H1 (cell line): ENCODE measurements around the gene PRRT4. TPM values are rescaled to one million over a fixed set of nuclear protein-coding genes. Genes with fewer than 3 reads are reported as not detected.
A peak's percentile ranks its signal among the peaks of the same experiment; 100 is the strongest.

Experiments used
- CTCF ChIA-PET: fragments of 300-600 bp; sonication (Branson Sonifier 250); formaldehyde crosslinking; loops from one replicate; lab custom pipeline; 2021; ENCODE audit not compliant: partially characterized antibody; lab: Charles Lee
- POLR2A ChIA-PET: fragments of 300-600 bp; sonication (Branson Sonifier 250); formaldehyde crosslinking; loops from one replicate; lab custom pipeline; 2021; ENCODE audit warnings: inconsistent platforms; ENCODE audit not compliant: partially characterized antibody; lab: Charles Lee
- DNase-seq, 2 experiments: peaks; one replicate each; pipeline versions ENCODE4 v3.0.0 to v3.0.0-alpha.2; 2010 to 2022; ENCODE audit warnings: low spot score in 2 of 2, low read depth in 1 of 2, mixed read lengths in 1 of 2
- FAIRE-seq: peaks from 2 replicates; lab custom pipeline; 2011; peaks lifted over from hg19 to GRCh38; lab: Jason Lieb, UNC
- H2AFZ ChIP-seq: 2 replicates; pipeline ENCODE4 v1.8.1; 2012; ENCODE audit warnings: low read length, inconsistent platforms
- H2AK5ac ChIP-seq: 2 replicates; pipeline ENCODE4 v1.6.1; 2013; ENCODE audit warnings: low read depth, low read length
- H2BK120ac ChIP-seq: replicated peaks from 2 replicates; pipeline ENCODE3; 2013; ENCODE audit warnings: low read depth, low read length, inconsistent platforms
- H2BK12ac ChIP-seq: 2 replicates; pipeline ENCODE4 v1.6.1; 2013; ENCODE audit warnings: low read depth, low read length
- H2BK15ac ChIP-seq: 2 replicates; pipeline ENCODE4 v1.6.1; 2013; ENCODE audit warnings: low read length
- H2BK20ac ChIP-seq: 2 replicates; pipeline ENCODE4 v1.6.1; 2013; ENCODE audit warnings: low read length
- H2BK5ac ChIP-seq: 2 replicates; pipeline ENCODE4 v1.6.1; 2013; ENCODE audit warnings: low read depth, low read length
- H3K14ac ChIP-seq: 2 replicates; pipeline ENCODE4 v1.6.1; 2013; ENCODE audit warnings: inconsistent platforms; ENCODE audit not compliant: insufficient read length
- H3K18ac ChIP-seq: 2 replicates; pipeline ENCODE4 v1.6.1; 2013; ENCODE audit warnings: low read length; ENCODE audit errors: extremely low read depth
- H3K23ac ChIP-seq: 2 replicates; pipeline ENCODE4 v1.6.1; 2013; ENCODE audit warnings: inconsistent platforms; ENCODE audit not compliant: insufficient read length
- H3K23me2 ChIP-seq: 2 replicates; pipeline ENCODE4 v1.6.1; 2013; ENCODE audit warnings: low read depth, low read length
- H3K27ac ChIP-seq: 2 replicates; pipeline ENCODE4 v1.6.1; 2011; ENCODE audit warnings: low read depth, low read length, inconsistent platforms
- H3K27me3 ChIP-seq, 4 experiments: replicated peaks in 1 of 4; 1 replicate in 1 of 4; 2 replicates in 3 of 4; pipeline versions ENCODE4 v1.6.1 to v1.8.1; 2011 to 2013; ENCODE audit warnings: low read length in 3 of 4, mild to moderate bottlenecking in 3 of 4, inconsistent platforms in 2 of 4, mixed read lengths in 2 of 4, moderate library complexity in 1 of 4; ENCODE audit not compliant: control insufficient read depth in 3 of 4, insufficient read depth in 3 of 4; ENCODE audit errors: extremely low read depth in 1 of 4
- H3K36me3 ChIP-seq, 4 experiments: 2 replicates each; pipeline versions ENCODE4 v1.6.1 to v1.8.1; 2011 to 2013; ENCODE audit warnings: mild to moderate bottlenecking in 4 of 4, low read length in 3 of 4, moderate library complexity in 2 of 4, control low read depth in 1 of 4, inconsistent platforms in 1 of 4; ENCODE audit not compliant: insufficient read depth in 4 of 4, control insufficient read depth in 2 of 4
- H3K4ac ChIP-seq: replicated peaks from 2 replicates; pipeline ENCODE3; 2013; ENCODE audit warnings: low read length, low read depth, mixed read lengths, inconsistent platforms; ENCODE audit not compliant: insufficient read length
- H3K4me1 ChIP-seq, 4 experiments: replicated peaks in 1 of 4; 1 replicate in 1 of 4; 2 replicates in 3 of 4; pipeline versions ENCODE4 v1.6.1 to v1.8.1; 2011 to 2013; ENCODE audit warnings: low read length in 3 of 4, inconsistent platforms in 2 of 4, mixed read lengths in 1 of 4; ENCODE audit not compliant: insufficient read depth in 4 of 4, control insufficient read depth in 3 of 4
- H3K4me2 ChIP-seq, 2 experiments: 2 replicates each; pipeline versions ENCODE4 v1.6.1 to v1.8.1; 2011 to 2013; ENCODE audit warnings: low read depth in 2 of 2, low read length in 2 of 2, control low read depth in 1 of 2, inconsistent platforms in 1 of 2, mild to moderate bottlenecking in 1 of 2; ENCODE audit not compliant: insufficient read depth in 1 of 2
- H3K4me3 ChIP-seq, 4 experiments: fragments of 200-600, 300-600 bp in 1 of 4; sonication (generic), shearing (Covaris generic), sonication (Bioruptor Twin) in 1 of 4; 2 replicates each; pipeline versions ENCODE4 v1.5.1 to v1.8.1; 2011 to 2016; ENCODE audit warnings: low read length in 4 of 4, low read depth in 3 of 4, control low read depth in 2 of 4, inconsistent platforms in 2 of 4, mild to moderate bottlenecking in 2 of 4, mixed read lengths in 1 of 4, moderate library complexity in 1 of 4; ENCODE audit not compliant: insufficient read depth in 2 of 4; ENCODE audit errors: extremely low read depth in 1 of 4
- H3K56ac ChIP-seq: replicated peaks from 2 replicates; pipeline ENCODE3; 2013; ENCODE audit warnings: low read depth, mild to moderate bottlenecking, mixed read lengths, low read length, inconsistent platforms; ENCODE audit not compliant: insufficient read length
- H3K79me1 ChIP-seq: 2 replicates; pipeline ENCODE4 v1.6.1; 2013; ENCODE audit warnings: low read depth, low read length, control low read depth
- H3K79me2 ChIP-seq, 2 experiments: 2 replicates each; pipeline versions ENCODE4 v1.6.1 to v1.8.1; 2012 to 2013; ENCODE audit warnings: low read length in 2 of 2, mild to moderate bottlenecking in 2 of 2, inconsistent platforms in 1 of 2; ENCODE audit not compliant: insufficient read depth in 2 of 2, control insufficient read depth in 1 of 2
- H3K9ac ChIP-seq, 4 experiments: replicated peaks in 1 of 4; 1 replicate in 1 of 4; 2 replicates in 3 of 4; pipeline versions ENCODE4 v1.6.1 to v1.8.1; 2011 to 2013; ENCODE audit warnings: low read depth in 3 of 4, low read length in 3 of 4, control low read depth in 2 of 4, mild to moderate bottlenecking in 2 of 4, moderate library complexity in 2 of 4, inconsistent platforms in 1 of 4; ENCODE audit errors: extremely low read depth in 1 of 4
- H3K9me3 ChIP-seq, 2 experiments: 2 replicates each; pipeline versions ENCODE4 v1.6.1 to v1.8.1; 2012 to 2013; ENCODE audit warnings: mild to moderate bottlenecking in 2 of 2, moderate library complexity in 2 of 2, control low read depth in 1 of 2, inconsistent platforms in 1 of 2, low read depth in 1 of 2, low read length in 1 of 2, mixed read lengths in 1 of 2; ENCODE audit not compliant: insufficient read depth in 2 of 2
- H4K20me1 ChIP-seq, 2 experiments: replicated peaks in 1 of 2; 2 replicates each; pipeline versions ENCODE3 to v1.8.1; 2011 to 2013; ENCODE audit warnings: inconsistent platforms in 2 of 2, low read length in 2 of 2, mild to moderate bottlenecking in 1 of 2; ENCODE audit not compliant: insufficient read depth in 2 of 2, control insufficient read depth in 1 of 2
- H4K5ac ChIP-seq: 2 replicates; pipeline ENCODE4 v1.6.1; 2013; ENCODE audit warnings: low read length, low read depth, mixed read lengths, inconsistent platforms; ENCODE audit not compliant: insufficient read length
- H4K8ac ChIP-seq: 2 replicates; pipeline ENCODE4 v1.8.0; 2013; ENCODE audit warnings: mild to moderate bottlenecking, moderate library complexity, low read length, inconsistent platforms; ENCODE audit not compliant: insufficient read depth; ENCODE audit errors: extremely low read depth
- H4K91ac ChIP-seq: replicated peaks from 2 replicates; pipeline ENCODE3; 2013; ENCODE audit warnings: low read length, mixed read lengths, inconsistent platforms; ENCODE audit not compliant: insufficient read length
- JUN ChIP-seq: IDR thresholded peaks from 2 replicates; pipeline ENCODE4 v1.6.1; 2011; ENCODE audit warnings: low read depth, mild to moderate bottlenecking, improper control_type of control experiment, low read length
- JUND ChIP-seq: IDR thresholded peaks from 2 replicates; pipeline ENCODE4 v1.6.1; 2011; ENCODE audit warnings: mild to moderate bottlenecking, improper control_type of control experiment, low read length
- KDM4A ChIP-seq: IDR thresholded peaks from one replicate; pipeline ENCODE4 v1.7.1; 2012; ENCODE audit warnings: low read depth, mild to moderate bottlenecking, moderate library complexity, low read length, inconsistent platforms; ENCODE audit not compliant: severe bottlenecking
- PHF8 ChIP-seq: fragments of 200-600 bp; sonication (generic); conservative IDR thresholded peaks from 2 replicates; pipeline ENCODE4 v1.7.1; 2012; ENCODE audit warnings: low read depth, mild to moderate bottlenecking, inconsistent platforms, low read length, moderate library complexity
- SAP30 ChIP-seq: fragments of 300-600 bp; sonication (generic); IDR thresholded peaks from 2 replicates; pipeline ENCODE4 v1.7.1; 2012; ENCODE audit warnings: low read length, moderate library complexity, mild to moderate bottlenecking, inconsistent platforms; ENCODE audit not compliant: insufficient read depth, insufficient replicate concordance
- SP1 ChIP-seq: IDR thresholded peaks from 2 replicates; pipeline ENCODE4 v1.6.1; 2011; ENCODE audit warnings: low read depth, low read length
- SP4 ChIP-seq: IDR thresholded peaks from 2 replicates; pipeline ENCODE4 v1.6.1; 2012; ENCODE audit warnings: low read length, inconsistent platforms
- SUZ12 ChIP-seq: fragments of 200-600 bp; sonication (generic); IDR thresholded peaks from 2 replicates; pipeline ENCODE4 v1.6.1; 2012; ENCODE audit warnings: mild to moderate bottlenecking, inconsistent platforms, low read length, moderate library complexity, mixed read lengths
- WGBS, 2 experiments: shearing (Covaris generic) in 1 of 2; methylation state at CpG; one replicate each; pipeline versions ENCODE4 v1.1.6 to v1.1.7; 2013 to 2015; ENCODE audit warnings: low lambda C conversion rate in 2 of 2, mixed read lengths in 2 of 2, inconsistent platforms in 1 of 2, low coverage in 1 of 2, missing lambda C conversion rate in 1 of 2; ENCODE audit not compliant: insufficient replicate concordance in 2 of 2, insufficient coverage in 1 of 2, insufficient read length in 1 of 2; ENCODE audit errors: extremely low coverage in 1 of 2, missing lambda C conversion rate in 1 of 2; 5-methylcytosine and 5-hydroxymethylcytosine counted together
- polyA plus RNA-seq, 7 experiments: library from polyadenylated mRNA; depleted of rRNA in 3 of 7; stranded (reverse) in 5 of 7; unstranded in 2 of 7; fragments of >200 nt in 5 of 7; fragments of 200-250 nt in 2 of 7; gene quantifications; 1 replicate in 5 of 7; 2 replicates in 1 of 7; 4 replicates in 1 of 7; pipeline versions ENCODE4 v1.2.1 to v1.2.3, GENCODE V29; 2011 to 2013; ENCODE audit warnings: missing spikeins in 2 of 7, mixed read lengths in 2 of 7
- total RNA-seq: library from RNA; stranded (reverse); fragmentation: NEBNext Ultra II Directional; extraction: Animal tissue kit (Norgen Biotek cat#: 25700); gene quantifications from 2 replicates; pipeline ENCODE4 v1.2.1, GENCODE V29; 2021

PRRT4 gene
- total and polyA plus RNA-seq, 2 of the 8 experiments (the other 6 are each of a cell fraction or from before 2014, with no cell fraction given): 0.34 to 1.0 TPM

- DNase-seq (no peak), FAIRE-seq (no peak)
- no peaks in the 10 kb centered on the region; a peak in 3 of 8 replicates for H3K36me3 ChIP-seq
- H2AFZ ChIP-seq: no peak overlapping the region
- H3K18ac ChIP-seq: no peak overlapping the region
- H3K27ac ChIP-seq: no peak overlapping the region
- TF ChIP-seq SAP30 (no peak), PHF8 (no peak), SUZ12 (no peak), JUND (no peak), SP4 (no peak), KDM4A (no peak), JUN (no peak), SP1 (no peak)
- no peak overlapping the region for H2BK120ac ChIP-seq
- no peak overlapping the region for H3K9ac ChIP-seq
- peaks cover 4% of the 10 kb centered on the region; the same call in 1 of the 2 replicates for H3K23me2 ChIP-seq
- no peak overlapping the region for H3K4me3 ChIP-seq
- H2BK20ac ChIP-seq: no peak overlapping the region
- no peak overlapping the region for H3K56ac ChIP-seq
- H3K4ac ChIP-seq: no peak overlapping the region
- H3K23ac ChIP-seq: no peak overlapping the region
- H4K20me1 ChIP-seq: peaks cover 6 to 18% of the 10 kb centered on the region in 2 experiments
- H3K27me3 ChIP-seq: peaks cover 21 to 42% (median 35%) of the 10 kb centered on the region in 4 experiments
- ChIA-PET POLR2A (interaction anchor here (0.7 kb wide), 1 partner anchor 45 kb away, joined by 3 read pairs; no protein-coding TSS in a partner anchor), CTCF (interaction anchor here (0.6 to 24.8 kb wide), 9 partner anchors 9 to 139 kb away, joined by 3 to 348 read pairs (median 8); partner anchors contain the start of gene IMPDH1)
- H4K91ac ChIP-seq: no peak overlapping the region
- no peaks in the 10 kb centered on the region for H3K79me1 ChIP-seq
- no peak overlapping the region for H4K5ac ChIP-seq
- 0 out of 2 replicates have a peak overlapping the region, but pooled peaks have one; percentile 2 for H2AK5ac ChIP-seq
- WGBS, 2 experiments: 90% methylated on average over 5 of the region's 5 CpGs; no CpG with 5 or more reads in 1 of the 2 experiments
- H2BK12ac ChIP-seq: no peak overlapping the region
- no peak overlapping the region for H4K8ac ChIP-seq
- no peaks in the 10 kb centered on the region for H3K9me3 ChIP-seq
- no peak overlapping the region for H2BK15ac ChIP-seq
- H2BK5ac ChIP-seq: no peak overlapping the region
- peak overlapping the region; percentile 30 to 66; a peak in 1 of 4 replicates for H3K4me2 ChIP-seq
- peaks cover 0 to 30% (median 20%) of the 10 kb centered on the region in 4 experiments; a peak in 6 of 7 replicates for H3K4me1 ChIP-seq
- no peaks in the 10 kb centered on the region for H3K79me2 ChIP-seq
- H3K14ac ChIP-seq: no peak overlapping the region
These were observed 42.2 kb upstream of the PRRT4 start for GRCh38 chr7:128403676-128404075.
